A673 (cell line): ENCODE results near the gene TET3.

ENCODE experiments used
- EZH2 ChIP-seq: fragments of 200-600 bp; sonication (generic); IDR thresholded peaks from 2 replicates; pipeline ENCODE4 v1.6.1; 2017; ENCODE audit warnings: borderline replicate concordance, low read depth, mild to moderate bottlenecking, mixed read lengths, antibody characterized with exemption, low read length; ENCODE audit not compliant: poor library complexity, severe bottlenecking
- TF ChIP-seq, protein P1 (sequence below): fragments of 300-800, 200-600 bp; sonication (generic); conservative IDR thresholded peaks from 2 replicates; pipeline ENCODE4 v1.5.1; 2017; ENCODE audit warnings: low read depth, mild to moderate bottlenecking, antibody characterized with exemption, low read length, moderate library complexity, mixed read lengths

DNA sequence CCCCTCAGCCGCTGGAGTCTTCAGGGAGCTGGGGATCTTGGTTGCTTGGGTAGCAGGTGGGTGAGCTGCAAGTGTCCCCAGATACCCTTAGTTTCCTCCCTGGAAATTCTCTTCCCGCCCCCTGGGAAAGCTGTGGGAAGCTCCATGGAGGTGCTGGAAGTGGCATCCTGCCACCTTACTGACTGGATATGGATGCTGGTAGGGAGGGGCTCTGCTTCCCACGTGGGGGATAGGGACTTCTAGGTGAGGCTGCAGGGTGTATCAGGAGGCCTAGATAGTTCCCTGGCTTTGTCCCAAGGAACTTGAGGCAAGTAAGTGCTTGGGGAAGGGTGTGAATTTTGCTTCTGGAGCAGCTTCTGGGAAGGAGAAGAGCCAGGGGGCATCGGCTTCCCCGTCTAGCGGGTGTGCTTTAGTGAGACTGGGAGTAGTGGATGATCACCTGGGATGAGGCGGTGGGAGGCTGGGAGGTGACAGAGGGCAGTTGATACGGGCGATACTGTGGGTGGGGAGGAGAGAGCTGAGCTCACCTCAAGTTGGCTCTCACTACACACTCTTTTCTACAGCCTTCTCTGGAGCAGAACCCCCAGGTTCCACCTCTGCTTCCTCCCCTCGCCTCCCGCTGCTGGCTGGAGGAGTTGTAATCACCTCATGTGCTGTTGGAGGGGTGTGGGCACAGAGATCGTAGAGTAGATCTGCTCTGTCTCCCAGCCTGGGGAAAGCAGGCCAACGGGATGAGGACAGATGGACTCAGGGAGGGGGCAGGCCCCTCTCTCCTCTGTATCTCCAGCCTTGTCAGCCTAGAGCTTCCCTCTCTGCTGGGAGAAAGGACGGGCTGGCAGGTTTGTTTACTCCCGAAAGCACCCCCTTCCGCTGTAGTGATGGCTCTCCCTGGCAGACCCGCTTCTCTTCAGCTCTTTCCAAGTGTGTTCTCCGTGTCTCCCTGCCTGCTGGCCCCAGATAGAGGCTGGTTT is 19.8 kb downstream of the TET3 start:
- TF ChIP-seq, protein P1, sequence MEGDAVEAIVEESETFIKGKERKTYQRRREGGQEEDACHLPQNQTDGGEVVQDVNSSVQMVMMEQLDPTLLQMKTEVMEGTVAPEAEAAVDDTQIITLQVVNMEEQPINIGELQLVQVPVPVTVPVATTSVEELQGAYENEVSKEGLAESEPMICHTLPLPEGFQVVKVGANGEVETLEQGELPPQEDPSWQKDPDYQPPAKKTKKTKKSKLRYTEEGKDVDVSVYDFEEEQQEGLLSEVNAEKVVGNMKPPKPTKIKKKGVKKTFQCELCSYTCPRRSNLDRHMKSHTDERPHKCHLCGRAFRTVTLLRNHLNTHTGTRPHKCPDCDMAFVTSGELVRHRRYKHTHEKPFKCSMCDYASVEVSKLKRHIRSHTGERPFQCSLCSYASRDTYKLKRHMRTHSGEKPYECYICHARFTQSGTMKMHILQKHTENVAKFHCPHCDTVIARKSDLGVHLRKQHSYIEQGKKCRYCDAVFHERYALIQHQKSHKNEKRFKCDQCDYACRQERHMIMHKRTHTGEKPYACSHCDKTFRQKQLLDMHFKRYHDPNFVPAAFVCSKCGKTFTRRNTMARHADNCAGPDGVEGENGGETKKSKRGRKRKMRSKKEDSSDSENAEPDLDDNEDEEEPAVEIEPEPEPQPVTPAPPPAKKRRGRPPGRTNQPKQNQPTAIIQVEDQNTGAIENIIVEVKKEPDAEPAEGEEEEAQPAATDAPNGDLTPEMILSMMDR: no peak
- no peak for TF ChIP-seq EZH2
